GM18499 (cell line): ENCODE measurements around the gene IMMP2L.

Experiments
- ATAC-seq: cut with Tn5 transposase; IDR thresholded peaks from one replicate; pipeline ENCODE4 v1.9.1; 2021; ENCODE audit warnings: moderate number of reproducible peaks; ENCODE audit not compliant: insufficient read depth, unreplicated experiment

Gene IMMP2L

DNA sequence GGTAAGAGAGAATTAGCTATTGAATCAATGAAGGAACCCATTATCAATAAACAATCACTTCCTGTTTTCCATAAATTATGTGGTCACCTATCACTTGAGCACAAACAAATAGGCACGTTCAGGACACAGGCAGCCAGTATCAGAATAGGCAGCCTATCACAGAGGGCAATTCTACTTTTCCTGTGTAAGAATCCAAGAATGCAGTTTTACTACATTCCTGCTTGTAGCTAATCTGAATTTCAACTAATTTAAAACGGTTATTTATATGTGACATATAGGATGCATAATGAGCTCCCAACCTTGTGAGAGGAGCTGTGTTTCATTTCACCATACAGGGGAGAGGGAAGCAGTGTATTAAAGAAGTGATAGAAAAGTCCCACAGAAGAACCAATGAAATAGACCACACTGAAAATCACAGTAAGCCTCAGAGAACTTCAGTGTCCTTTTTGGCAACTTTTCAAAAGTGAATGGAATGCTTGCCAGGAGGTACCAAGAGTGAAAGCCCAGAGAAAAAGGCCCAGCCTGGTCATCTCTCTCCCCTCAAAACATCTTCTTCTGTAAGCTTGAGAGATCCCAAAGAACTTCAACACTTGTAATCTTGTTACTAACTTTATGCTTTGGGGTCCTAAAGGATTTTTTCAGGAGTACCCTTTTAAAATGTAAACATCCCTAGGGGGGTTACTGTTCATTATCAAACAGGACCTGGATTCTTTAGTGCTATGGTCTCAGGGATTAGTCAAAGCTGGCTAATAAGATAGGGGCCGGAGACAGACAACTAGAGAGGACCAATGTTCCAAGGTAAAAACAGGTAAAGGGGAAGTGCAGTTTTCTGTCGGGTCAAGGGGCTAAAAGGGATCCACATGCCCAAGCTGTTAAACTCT is 1.3 kb downstream of the IMMP2L start:
- no peak for ATAC-seq

DNA sequence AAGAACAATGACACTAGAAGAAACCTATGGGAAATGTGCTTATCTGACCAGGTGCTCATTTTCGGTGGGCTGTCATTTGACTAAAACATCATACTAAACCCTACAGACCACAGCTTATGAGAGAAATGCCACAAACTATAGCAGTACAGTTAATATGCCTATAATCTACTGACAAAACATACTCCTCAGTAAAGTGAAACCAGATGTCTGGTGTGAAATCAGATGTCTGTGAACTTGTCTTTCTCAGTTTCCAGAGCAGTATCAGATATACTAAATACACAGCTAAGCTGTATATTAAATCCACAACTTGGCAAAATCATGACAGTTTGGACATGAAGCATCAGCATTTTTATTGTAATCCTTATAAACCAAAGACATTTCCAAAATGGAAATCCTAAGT is 3.3 kb downstream of the IMMP2L start:
- ATAC-seq, result peak; percentile 60

DNA sequence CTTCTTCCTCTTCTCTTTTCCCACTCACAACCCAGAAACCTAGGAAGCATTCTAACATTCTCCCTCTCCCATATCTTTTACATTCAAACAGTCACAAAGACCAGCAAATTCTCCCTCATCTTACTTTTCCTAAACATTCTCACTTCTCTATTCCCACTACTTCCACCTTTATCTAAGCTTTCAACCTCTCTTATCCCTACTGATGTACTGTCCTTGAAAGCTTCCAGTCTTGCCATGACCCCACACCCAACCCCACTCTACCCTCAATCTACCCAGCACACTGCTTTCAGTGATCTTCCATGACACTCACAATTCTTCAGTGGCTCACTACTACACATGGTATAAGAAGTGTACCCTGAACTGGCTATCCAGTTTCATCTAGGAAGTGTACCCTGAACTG is 5.3 kb downstream of the IMMP2L start:
- no peak for ATAC-seq

DNA sequence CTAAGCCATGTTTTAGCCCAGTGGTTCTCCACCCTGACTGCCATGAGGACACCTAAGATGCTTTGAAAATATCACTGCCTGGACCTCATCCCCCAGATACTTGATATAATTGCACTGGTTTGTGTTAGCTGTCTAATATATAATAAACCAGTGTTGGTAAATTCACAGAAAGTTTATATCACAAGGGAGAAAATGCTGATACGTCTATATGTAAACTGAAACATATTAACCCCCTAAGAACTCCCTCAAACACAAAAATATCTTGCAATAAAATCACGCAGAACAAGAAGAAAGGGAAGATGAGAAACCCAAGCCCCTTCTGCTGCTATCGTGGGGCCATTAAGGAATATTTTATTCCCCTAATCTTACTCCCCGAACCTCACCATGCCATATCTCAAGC is 8.2 kb downstream of the IMMP2L start:
- ATAC-seq, result no peak

DNA sequence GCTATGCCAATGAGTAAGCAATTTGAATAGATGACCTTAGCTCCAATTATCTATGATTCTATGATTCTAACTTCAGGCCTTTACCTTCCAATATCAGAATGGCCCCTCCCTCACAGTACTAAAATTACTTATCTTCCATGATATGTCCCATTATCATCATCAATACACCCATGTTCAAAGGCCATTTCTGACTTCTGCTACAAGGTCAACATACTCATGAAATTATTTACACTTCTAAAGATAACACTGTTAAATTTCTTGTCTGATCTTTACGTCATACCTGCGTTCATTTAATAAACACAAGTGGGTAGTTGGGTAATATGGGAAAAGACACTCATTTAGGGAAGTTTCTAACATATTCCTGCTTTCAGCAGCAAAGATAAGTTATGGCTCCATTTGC is 21.2 kb downstream of the IMMP2L start:
- ATAC-seq, result no peak

DNA sequence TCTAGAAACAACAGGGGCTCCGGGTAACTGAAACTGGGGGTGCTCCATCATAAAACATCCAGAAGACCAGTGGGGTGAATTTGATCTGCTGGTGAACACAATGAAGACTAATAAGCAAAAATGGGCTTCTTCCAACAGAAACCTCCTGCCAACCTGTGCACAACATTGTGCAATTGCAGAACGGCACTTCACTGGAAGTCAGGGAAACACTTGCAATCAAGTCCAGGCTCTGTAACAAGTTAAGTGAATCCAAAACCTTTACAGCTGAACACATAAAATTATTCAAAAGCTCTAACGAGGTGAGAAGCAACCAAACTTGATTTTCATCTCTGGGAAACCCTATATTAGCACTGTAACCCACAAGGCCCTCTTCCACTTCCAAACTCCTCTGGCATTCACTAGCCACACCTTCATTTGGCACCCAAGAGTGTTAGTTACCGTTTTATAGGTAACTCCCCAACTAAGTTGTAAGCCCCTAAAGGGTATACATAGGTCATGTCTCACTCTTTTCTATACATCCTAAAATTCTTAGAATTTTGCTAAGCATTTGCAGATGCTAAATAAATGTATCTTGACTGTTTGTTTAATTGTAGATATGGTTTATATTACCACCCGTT is 22.0 kb downstream of the IMMP2L start:
- no peak for ATAC-seq

DNA sequence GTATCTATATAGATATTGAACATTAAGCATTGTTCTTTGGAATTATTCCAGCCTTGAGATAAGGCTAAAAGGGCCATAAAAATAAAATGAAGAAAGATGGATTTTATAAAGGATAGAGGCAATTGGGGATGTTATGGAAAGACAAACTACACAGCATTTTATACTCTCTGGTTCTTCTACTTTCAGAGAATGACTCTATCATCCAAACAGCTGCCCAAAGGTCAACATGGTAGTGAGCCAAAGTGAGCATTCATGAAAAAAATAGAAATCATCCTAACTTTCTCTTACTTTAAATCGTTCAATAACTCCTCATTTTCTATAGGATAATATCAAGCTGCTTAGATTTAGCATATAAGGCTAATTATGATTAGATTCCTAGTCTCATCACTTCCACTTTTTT is 25.2 kb downstream of the IMMP2L start:
- no peak for ATAC-seq

DNA sequence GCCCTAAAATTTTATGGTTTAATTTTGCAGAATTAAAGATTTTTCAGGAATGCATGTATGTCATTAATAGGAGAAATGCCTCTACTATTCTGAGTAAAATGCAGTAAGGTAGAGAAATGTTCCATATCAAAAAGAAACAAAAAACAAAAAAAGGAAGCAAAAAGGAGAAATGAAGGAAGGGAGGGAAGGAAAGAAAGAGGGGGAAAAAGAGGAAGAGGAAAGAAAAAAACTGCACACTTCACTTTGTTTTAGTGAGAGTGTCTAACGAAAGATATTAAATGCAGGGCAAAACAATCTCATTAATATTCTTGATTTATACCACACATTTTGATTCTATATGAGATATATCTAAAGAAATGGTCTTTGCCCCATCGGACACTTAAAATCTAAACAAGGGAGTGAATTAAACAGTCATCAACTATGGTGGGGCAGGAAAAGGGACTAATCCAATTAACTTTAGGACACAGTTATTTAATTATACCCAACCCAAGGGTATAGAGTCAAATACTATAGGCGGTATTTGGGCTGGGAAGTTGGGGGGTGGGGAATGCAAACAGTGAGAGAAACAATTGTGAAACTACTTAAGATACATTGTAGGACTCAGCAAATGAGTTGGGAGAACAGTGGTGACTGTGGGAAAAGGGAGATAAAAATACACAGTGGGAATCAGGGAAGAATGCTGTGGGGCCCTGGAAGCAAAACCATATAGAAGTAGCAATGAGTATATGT is 27.0 kb downstream of the IMMP2L start:
- no peak for ATAC-seq

DNA sequence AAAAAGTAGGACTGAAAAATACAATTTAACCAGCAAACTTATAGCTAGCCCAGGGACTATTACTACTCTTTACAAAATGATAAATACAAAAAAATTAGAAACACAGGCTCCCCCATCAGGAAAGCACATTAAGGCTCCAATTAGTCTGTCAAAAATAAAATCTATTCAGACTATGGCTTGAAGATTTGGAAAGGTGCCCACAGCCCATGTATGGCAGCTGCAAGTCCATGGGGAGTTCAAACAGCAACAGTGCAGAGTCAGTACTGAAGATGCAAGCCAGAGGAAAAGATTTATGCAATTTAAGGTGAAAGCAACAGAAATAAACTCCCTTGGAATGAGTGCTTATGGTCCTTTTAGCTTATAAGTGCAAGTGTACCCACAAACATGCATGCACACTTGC is 29.7 kb downstream of the IMMP2L start:
- no peak for ATAC-seq

DNA sequence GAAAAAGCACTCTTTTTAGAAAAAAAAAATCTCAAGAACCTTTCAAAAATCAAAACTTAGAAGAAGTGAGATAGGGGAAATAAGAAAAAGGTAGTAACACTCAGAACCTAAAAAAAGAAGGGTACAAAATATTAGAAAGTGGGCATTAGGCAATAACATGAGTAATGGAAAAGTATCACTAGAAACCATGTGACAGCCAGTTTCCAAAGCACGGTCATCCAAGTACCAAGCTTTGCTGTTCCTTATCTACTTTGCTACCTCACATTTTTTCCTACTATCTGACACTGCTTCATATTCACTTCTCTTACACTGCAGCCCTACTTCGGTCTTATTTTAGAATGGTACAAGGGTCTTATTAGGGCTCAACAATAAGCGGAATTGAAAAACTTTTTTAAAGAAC is 30.3 kb downstream of the IMMP2L start:
- ATAC-seq, result no peak

DNA sequence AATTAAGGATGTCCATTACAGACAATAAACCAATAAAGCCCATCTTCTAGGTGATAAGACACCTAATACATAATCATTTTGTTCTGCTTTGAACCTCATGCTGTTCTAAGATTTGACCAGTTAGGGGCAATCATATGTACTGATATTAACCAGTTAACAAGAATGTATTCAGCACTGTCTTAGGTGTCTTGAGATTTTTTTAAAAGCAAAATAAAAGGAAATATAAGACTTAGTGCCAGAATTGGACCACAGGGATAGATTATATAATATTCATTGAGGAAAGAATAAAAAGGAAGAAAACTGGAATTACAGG is 32.0 kb downstream of the IMMP2L start:
- ATAC-seq, result no peak

DNA sequence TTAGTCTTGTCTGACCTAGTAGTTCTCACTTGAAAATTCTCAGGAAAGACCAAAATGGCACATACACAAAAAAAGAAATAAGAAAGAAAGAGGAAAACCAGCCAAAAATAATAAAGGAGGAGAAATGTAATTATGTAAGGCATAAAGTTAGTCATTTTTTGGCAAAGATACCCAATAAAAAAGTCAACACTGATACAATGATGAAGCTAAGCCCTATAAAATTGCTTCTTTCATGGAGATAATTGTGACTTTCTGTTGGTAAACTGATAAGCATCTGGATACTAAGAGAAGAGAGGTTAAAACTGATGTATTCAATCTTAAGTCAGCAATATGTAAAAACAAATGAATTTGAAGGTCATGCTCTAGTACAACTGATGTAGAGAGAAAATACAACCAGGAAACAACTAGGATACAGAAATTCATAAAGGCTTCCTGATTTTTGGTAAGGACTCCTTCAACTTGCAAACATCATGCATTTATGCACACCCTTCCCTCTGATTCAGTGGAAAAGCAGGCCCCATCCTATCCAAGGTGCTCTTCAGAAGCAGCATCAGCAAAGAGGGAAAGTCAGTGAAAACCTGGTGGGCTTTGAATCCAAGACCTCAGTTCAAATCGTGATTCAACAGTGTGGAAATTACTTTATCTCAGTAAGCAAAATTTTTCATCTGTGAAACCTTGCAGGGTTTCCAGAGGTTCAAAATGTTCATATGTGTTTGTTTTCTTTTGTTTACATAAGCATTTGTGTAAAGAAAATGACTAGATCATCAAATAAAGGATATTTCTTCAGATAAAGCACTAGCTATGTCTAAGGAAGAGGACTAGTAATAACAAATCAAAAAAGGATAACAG is 32.6 kb downstream of the IMMP2L start:
- ATAC-seq, result no peak

DNA sequence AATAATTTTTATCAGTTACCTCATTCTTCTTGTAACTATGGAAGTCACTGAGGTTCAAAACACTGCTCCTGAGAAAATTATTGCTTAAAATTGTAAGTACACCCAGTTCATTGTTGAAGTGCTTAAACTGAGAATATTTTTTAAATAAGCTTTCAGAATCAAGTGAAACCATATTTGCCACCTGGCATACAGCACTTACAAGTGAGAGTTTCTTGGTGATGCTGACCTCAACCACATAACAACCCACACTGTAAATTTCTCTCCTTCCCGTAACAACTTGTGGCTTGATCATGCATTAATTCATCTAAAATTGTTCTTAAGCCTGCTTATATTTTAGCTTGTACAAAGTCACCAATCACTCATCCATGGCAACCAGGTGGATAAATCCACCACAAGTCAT is 34.0 kb downstream of the IMMP2L start:
- peak; percentile 57 for ATAC-seq

DNA sequence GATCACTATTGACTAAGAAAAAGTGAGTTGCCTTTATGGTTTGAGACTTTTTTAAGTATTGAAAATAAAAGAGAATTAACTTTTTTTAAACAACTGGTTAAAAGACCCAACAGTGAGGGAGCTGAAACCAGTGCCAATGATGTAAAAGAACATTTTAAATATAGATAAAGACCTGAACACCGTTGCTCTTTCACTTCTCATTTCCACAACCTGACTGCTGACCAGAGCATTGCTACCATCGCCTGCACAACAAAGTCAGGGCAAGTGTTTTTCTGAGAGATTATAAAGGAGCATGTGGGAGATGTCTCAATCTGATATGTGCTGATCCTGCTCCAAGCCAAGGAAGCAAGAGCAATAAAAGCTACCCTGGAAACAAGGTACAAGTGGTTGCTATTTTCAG is 34.7 kb downstream of the IMMP2L start:
- peak; percentile 86 for ATAC-seq

DNA sequence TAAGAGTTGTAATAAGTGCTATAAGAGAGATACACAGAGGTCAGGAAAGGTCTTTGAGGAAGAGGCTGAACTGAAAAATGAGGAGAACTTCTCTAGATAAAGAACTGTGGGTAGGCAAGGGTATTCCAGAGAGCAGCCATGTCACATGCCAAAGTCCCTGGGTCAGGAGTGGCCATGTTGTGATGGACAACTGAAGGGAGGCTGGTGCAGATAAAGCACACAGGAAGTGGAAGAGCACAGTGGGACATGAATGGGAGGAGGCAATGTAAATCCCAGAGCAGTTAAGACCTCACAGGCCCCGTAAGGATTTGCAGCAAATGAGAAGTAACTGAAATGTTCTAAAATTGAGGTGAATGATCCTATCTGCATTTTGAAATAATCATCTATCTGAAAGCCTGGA is 37.2 kb downstream of the IMMP2L start:
- no peak for ATAC-seq

DNA sequence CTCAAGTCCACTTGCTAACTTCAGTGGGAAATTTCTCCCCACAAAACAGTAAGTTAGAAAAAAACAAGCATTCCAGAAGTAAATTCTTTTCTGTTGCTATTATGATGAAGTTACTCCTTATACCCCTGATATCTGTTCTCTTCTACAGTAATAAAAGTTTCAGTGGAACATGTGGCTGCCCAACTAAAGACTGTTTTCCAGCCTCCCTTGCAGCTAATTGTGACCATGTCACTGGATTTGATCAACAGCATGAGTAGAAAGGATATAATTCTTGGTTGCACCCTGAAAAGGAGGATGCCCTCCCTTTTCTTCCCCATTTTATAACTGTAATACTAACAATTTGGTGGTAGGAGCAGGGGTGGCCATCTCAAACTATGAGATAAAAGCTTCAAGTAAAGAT is 40.6 kb downstream of the IMMP2L start:
- no peak for ATAC-seq

DNA sequence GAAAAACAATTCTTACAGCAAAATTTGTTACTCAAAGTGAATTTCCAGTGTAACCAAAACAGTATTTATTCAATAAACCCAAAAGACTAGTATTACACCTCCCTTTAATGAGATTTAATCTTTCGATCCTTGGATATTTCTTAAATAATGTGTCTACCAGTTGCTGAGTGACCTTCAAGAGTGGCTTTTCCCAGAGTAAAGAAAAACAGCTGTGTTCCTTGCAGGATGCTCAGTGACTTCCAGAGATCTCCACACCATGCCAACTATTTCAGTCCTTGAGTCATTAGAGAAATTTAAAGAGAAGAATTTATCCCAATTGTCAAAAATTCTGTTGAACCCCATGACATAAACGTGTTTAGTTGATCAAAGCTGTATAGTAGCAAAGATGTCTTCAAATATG is 44.0 kb downstream of the IMMP2L start:
- ATAC-seq, result no peak

DNA sequence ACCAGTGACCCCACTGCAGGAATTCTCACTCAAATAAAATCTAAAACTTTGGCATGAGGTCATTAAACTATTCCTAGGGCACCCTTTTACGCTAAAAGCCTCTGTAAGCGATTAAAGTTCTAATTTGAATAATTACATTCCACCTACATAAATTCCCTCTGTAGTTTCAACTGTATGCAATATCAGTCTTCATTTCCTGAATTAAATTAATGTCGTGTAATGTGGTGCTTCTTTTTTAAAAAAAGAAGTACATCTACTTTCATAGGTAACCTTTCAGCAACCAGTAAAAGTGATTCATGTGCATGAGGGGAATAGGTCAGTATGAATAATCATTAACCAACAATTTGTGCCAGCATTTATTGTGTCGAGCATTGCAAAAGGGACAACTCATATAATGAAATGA is 44.7 kb downstream of the IMMP2L start:
- ATAC-seq, result no peak

DNA sequence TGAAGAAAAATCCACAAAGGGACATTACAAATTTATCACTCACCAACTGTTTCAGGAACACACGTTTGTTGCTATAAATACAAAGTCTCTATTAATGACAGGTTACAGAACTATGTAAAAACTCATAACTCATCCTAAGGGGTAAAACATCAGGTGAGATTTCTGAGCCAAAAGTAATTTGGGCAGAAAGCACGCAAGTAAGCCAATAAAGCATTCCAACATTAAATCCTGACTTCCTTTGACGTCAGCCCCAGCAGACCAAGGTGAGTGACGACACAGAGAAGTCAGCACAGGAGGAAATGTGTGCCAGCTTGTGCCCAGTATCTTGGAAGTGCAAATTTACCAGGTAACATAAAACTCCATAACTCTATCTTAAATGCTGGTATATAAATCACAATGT is 45.7 kb downstream of the IMMP2L start:
- no peak for ATAC-seq

DNA sequence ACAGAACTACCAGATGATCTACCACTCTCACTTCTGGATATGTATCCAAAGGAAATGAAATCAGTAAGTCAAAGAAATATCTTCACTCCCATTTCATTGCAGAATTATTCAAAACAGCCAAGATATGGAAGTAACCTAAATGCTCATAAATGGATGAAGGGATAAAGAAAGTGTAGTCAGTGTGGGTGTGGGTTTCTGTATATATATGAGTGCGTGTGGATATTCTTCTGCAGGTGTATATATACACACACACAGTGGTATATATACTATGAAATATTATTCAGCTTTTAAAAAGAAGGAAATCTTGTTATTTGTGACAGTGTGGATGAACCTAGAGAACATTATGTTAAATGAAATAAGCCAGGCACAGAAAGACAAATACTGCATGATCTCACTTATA is 48.7 kb downstream of the IMMP2L start:
- no peak for ATAC-seq

DNA sequence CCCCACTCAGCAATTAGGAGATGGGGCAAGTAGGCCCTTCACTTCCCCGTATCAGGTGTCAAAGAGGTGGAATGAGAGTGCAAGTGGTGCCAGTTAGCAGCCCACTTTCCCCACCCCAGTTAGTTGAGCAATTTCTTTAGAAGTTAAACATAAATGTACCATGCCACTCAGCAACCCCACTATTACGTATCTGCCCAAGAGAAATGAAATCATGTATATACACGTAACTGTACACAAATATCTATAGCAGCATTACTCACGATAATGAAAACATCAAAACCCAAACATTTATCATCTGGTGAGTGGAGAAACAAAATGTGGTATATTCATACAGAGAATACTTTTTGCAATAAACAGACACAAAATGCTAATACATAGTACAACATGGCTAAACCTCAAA is 50.4 kb downstream of the IMMP2L start:
- no peak for ATAC-seq
